Gastrocnemius medialis (tissue), 4 donors: ENCODE measurements around the gene AASDH. TPM values are rescaled to one million over a fixed set of nuclear protein-coding genes. Genes with fewer than 3 reads are reported as not detected.

Experiments
- ATAC-seq, 2 donors: fragments of 150-250 bp; one replicate each; pipeline ENCODE4 v1.9.1; 2016
- DNase-seq, 2 donors: peaks; one replicate each; pipeline ENCODE4 v3.0.0-alpha.2; 2019
- H3K27ac ChIP-seq, 4 donors: fragments of 200-600 bp; sonication (generic); 1 replicate in 1 of 4; 2 replicates in 3 of 4; pipeline ENCODE4 v1.5.1; 2016 to 2018; ENCODE audit warnings: mild to moderate bottlenecking in 2 of 4, moderate library complexity in 1 of 4
- H3K27me3 ChIP-seq, 3 donors: fragments of 200-600 bp; sonication (generic) in 2 of 3; 1 replicate in 1 of 3; 2 replicates in 2 of 3; pipeline versions ENCODE4 v1.5.1 to v1.6.0; 2016 to 2019; ENCODE audit warnings: mild to moderate bottlenecking in 1 of 3, moderate library complexity in 1 of 3
- H3K36me3 ChIP-seq, 2 donors: fragments of 200-600 bp; sonication (generic) in 1 of 2; one replicate each; pipeline ENCODE4 v1.5.1; 2017 to 2018
- H3K4me1 ChIP-seq, 2 donors: fragments of 200-600 bp; sonication (generic) in 1 of 2; one replicate each; pipeline ENCODE4 v1.5.1; 2016 to 2017; ENCODE audit warnings: mild to moderate bottlenecking in 2 of 2
- H3K4me3 ChIP-seq, 4 donors: fragments of 200-600 bp; sonication (generic) in 3 of 4; 1 replicate in 1 of 4; 2 replicates in 3 of 4; pipeline ENCODE4 v1.5.1; 2016 to 2019; ENCODE audit warnings: mild to moderate bottlenecking in 2 of 4
- H3K9me3 ChIP-seq, 3 donors: fragments of 200-600 bp; sonication (generic) in 2 of 3; 1 replicate in 1 of 3; 2 replicates in 2 of 3; pipeline ENCODE4 v1.5.1; 2016 to 2019
- POLR2A ChIP-seq, 2 donors: fragments of 450-650 bp; IDR thresholded peaks; one replicate each; pipeline ENCODE4 v1.6.1; 2017; ENCODE audit warnings: antibody characterized with exemption in 2 of 2, mild to moderate bottlenecking in 2 of 2, moderate library complexity in 2 of 2
- in situ Hi-C, 4 donors: fragments of 200-750 bp; cut with MboI; loops; one replicate each; pipeline versions ENCODE4 v1.15.0 to v1.8.0; 2017; ENCODE audit warnings: low sequenced_read_pairs in 4 of 4
- intact Hi-C: fragments of 100-400 bp; cut with DNase I; formaldehyde crosslinking; loops from one replicate; pipeline ENCODE4 v1.15.1; 2023; ENCODE audit warnings: low total_unique reads
- total RNA-seq, 4 donors: library from RNA; depleted of rRNA; stranded (reverse); fragments of >200 nt; gene quantifications; one replicate each; pipeline versions ENCODE4 v1.1.0 to v1.2.3, GENCODE V29; 2016
- TF ChIP-seq, protein P1 (sequence below), 5 experiments: fragments of 450-650 bp in 3 of 5; fragments of 200-600 bp in 2 of 5; sonication (generic) in 2 of 5; IDR thresholded peaks in 4 of 5; conservative IDR thresholded peaks in 1 of 5; 1 replicate in 4 of 5; 2 replicates in 1 of 5; pipeline ENCODE4 v1.5.1; 2016 to 2019; ENCODE audit warnings: antibody characterized with exemption in 5 of 5, mild to moderate bottlenecking in 3 of 5, moderate library complexity in 3 of 5

Gene AASDH
- total RNA-seq, 4 donors from 2014 or later = 2.6 to 4.2 (median 3.3) TPM

DNA sequence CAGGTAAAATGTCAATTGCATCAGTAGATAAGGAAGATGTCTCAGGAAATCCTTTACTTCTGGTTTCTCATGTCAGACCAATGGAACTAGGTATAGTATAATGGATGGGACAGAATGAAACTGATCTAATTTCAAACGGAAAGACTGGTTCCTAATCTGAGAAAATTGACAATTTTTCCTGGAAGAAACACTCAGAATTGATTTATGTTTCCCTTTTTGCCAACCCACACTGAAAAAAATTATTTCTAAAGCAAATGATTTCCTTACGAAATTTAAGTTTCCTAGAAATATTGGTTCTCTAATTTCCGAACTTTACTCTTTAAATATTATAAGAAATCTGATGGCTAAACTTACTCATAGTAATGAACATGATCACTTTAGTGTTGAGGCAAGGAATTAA, 29.1 kb upstream of the AASDH start:
- Histone ChIP-seq H3K27me3 (no peaks in the 10 kb centered on the region), H3K9me3 (no peaks in the 10 kb centered on the region), H3K36me3 (no peaks in the 10 kb centered on the region), H3K4me3 (no peak overlapping the region), H3K4me1 (no peaks in the 10 kb centered on the region), H3K27ac (no peak overlapping the region)
- intact Hi-C loops = no loop called here
- ATAC-seq (no peak), DNase-seq (no peak)
- in situ Hi-C loops = loop anchor here in 2 of 4 donors (25.0 kb wide), 2 partner anchors 396 to 421 kb away; partner anchors contain the start of gene SPINK2 (in 1 of the 2)
- TF ChIP-seq POLR2A (IDR thresholded peaks at IDR 0.05) = no peak
- TF ChIP-seq, protein P1, sequence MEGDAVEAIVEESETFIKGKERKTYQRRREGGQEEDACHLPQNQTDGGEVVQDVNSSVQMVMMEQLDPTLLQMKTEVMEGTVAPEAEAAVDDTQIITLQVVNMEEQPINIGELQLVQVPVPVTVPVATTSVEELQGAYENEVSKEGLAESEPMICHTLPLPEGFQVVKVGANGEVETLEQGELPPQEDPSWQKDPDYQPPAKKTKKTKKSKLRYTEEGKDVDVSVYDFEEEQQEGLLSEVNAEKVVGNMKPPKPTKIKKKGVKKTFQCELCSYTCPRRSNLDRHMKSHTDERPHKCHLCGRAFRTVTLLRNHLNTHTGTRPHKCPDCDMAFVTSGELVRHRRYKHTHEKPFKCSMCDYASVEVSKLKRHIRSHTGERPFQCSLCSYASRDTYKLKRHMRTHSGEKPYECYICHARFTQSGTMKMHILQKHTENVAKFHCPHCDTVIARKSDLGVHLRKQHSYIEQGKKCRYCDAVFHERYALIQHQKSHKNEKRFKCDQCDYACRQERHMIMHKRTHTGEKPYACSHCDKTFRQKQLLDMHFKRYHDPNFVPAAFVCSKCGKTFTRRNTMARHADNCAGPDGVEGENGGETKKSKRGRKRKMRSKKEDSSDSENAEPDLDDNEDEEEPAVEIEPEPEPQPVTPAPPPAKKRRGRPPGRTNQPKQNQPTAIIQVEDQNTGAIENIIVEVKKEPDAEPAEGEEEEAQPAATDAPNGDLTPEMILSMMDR (IDR thresholded peaks at IDR 0.05 in 4 of 5, conservative IDR thresholded peaks at IDR 0.05 in 1 of 5) = no peak

DNA sequence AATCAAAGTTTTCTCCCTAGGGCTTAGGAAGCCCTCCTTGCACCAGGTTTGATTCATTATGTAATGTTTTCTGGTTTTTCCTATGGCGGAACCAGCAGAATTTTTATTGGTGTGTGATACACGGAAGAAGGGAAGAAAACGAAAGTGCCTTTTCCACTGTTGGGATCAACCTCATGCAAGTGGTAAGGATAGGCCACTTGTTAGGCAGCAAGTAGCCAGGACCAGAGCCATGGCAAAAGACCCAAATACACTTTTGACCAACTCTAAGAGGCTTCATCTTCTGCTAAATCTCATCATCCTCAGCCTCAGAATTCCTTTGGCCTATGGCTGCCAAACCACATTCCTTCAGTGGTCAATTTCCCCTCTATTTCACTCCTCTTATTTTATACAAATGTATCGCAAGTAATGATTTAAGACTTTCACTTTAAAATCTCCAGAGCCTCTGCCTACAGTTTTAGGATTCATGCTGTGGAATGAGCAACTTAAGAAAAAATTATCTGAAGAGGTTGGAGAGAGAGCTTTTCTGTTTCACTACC, 26.9 kb upstream of the AASDH start:
- TF ChIP-seq POLR2A (IDR thresholded peaks at IDR 0.05) = no peak
- TF ChIP-seq, protein P1 (IDR thresholded peaks at IDR 0.05 in 4 of 5, conservative IDR thresholded peaks at IDR 0.05 in 1 of 5) = no peak

DNA sequence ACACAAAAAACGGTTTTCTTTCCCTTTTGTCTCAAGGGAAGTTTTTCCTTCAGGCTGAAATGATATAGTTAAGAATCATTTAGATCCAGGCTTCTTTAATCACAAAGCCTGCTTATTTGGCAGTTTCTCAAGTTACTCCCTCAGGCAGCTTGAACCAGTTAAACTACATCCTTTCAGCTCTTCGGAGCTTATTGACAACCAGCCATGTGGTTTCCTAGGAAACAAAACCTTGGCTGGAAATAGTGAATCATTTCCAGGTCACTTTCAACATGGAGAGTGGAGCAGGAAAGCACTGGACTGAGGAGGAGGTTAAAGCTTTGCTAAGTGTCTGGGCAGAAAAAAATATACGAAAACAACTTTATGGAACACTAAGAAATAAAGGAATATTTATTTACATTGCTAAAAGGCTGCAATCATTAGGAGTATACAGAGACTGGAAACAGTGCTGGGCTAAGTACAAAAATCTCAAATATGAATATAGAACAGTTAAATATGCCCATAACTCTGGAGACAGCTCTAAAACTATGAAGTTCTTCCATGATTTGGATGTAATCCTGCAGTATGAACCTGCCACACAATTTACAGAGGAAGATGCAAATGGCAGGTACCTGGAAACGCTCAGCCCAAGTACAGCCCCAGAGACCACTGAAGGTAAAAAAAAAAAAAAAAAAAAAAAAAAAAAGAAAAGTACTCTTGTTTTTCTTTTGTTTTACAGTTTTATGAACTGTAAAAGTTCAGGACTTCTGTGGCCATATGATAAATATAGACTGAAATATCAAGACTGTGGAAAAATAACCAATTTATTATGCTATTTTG, 23.2 kb upstream of the AASDH start:
- in situ Hi-C loops (loop anchor here in 2 of 4 donors (25.0 kb wide), 2 partner anchors 402 to 427 kb away; partner anchors contain the start of gene SPINK2 (in 1 of the 2)), intact Hi-C loops (no loop called here)
- peak in 1 of 2 donors; percentile 4 for DNase-seq
- H3K27me3 ChIP-seq = no peaks in the 10 kb centered on the region
- H3K9me3 ChIP-seq = no peaks in the 10 kb centered on the region
- H3K4me1 ChIP-seq = peaks cover 9 to 15% of the 10 kb centered on the region in 2 donors
- TF ChIP-seq, protein P1 (IDR thresholded peaks at IDR 0.05 in 4 of 5, conservative IDR thresholded peaks at IDR 0.05 in 1 of 5) = no peak
- TF ChIP-seq POLR2A (IDR thresholded peaks at IDR 0.05) = no peak
- no peak overlapping the region for H3K27ac ChIP-seq
- H3K36me3 ChIP-seq = peaks cover 0 to 7% of the 10 kb centered on the region in 2 donors
- peak overlapping the region in 3 of 4 donors; percentile 1 to 22 (median 6) for H3K4me3 ChIP-seq
- ATAC-seq = peak; percentile 62 to 72

More for the DNA sequence above, 26.9 kb upstream of the AASDH start:
- Histone ChIP-seq H3K27me3 (no peaks in the 10 kb centered on the region), H3K27ac (no peak overlapping the region), H3K4me1 (peaks cover 9 to 15% of the 10 kb centered on the region in 2 donors), H3K36me3 (no peaks in the 10 kb centered on the region), H3K4me3 (no peak overlapping the region), H3K9me3 (no peaks in the 10 kb centered on the region)
- intact Hi-C loops (no loop called here), in situ Hi-C loops (loop anchor here in 2 of 4 donors (25.0 kb wide), 2 partner anchors 398 to 423 kb away; partner anchors contain the start of gene SPINK2 (in 1 of the 2))
- DNase-seq = no peak
- ATAC-seq = no peak

DNA sequence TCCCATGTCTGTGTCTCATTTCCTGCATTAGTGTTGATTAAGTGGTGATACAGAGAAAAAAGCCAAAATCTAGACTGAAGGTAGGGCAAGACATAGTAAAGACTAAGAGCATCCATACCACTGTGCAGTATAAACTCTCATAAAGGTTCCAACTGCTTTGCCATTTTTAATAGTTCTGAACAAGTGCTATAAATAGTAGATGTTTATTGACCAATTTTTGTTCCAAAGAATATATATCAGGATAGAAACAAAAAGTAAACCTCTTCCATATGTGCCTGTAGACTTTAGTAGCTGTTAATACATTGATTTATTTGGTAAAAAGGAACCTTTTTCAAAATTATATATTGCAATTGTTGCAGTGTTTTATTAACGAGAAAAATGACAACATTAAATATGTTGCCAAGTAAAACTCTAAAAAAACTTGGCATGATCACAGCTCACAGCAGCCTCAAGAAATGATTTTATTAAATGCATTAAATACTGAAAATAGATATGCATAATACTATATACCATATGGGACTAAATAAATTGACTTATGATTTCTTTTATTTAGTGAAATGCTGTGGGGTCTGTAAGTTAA, 22.3 kb upstream of the AASDH start:
- Histone ChIP-seq H3K9me3 (no peaks in the 10 kb centered on the region), H3K4me3 (no peak overlapping the region), H3K27ac (no peak overlapping the region), H3K27me3 (no peaks in the 10 kb centered on the region), H3K4me1 (peaks cover 9 to 15% of the 10 kb centered on the region in 2 donors), H3K36me3 (peaks cover 0 to 10% of the 10 kb centered on the region in 2 donors)
- ATAC-seq = no peak
- in situ Hi-C loops = loop anchor here in 2 of 4 donors (25.0 kb wide), 2 partner anchors 403 to 428 kb away; partner anchors contain the start of gene SPINK2 (in 1 of the 2)
- DNase-seq = no peak
- no peak for TF ChIP-seq POLR2A (IDR thresholded peaks at IDR 0.05)
- TF ChIP-seq, protein P1 (IDR thresholded peaks at IDR 0.05 in 4 of 5, conservative IDR thresholded peaks at IDR 0.05 in 1 of 5) = no peak
- intact Hi-C loops = no loop called here
